Activated T-helper 2 cell treated with anti-CD3 and anti-CD28 coated beads, Interferon-gamma antibody, Interleukin-2, Interleukin-4, amounts not matched to agents 10 μg/mL and 5 μg/mL and 100 μg/mL, durations not matched to agents 14 hours and 24 hours and 36 hours (primary cell): ENCODE measurements around the gene PSMA1. TPM values are rescaled to one million over a fixed set of nuclear protein-coding genes. Genes with fewer than 3 reads are reported as not detected.
A peak's percentile ranks its signal among the peaks of the same experiment; 100 is the strongest.
"Not testable (repeated sequence)": the region's sequence is repeated elsewhere in the genome, so short reads cannot be mapped to it uniquely, and the experiment has no call there.

Experiments
- DNase-seq: peaks from one replicate; pipeline ENCODE4 v3.0.0; 2021; ENCODE audit warnings: low spot score
- H3K27ac Mint-ChIP-seq: one replicate; pipeline ENCODE4 v1.8.0; 2021; ENCODE audit warnings: mixed read lengths
- H3K27me3 Mint-ChIP-seq: one replicate; pipeline ENCODE4 v1.8.0; 2021; ENCODE audit warnings: low read depth, mixed read lengths
- H3K36me3 Mint-ChIP-seq: one replicate; pipeline ENCODE4 v1.8.0; 2021; ENCODE audit warnings: low read depth, mixed read lengths
- H3K4me1 Mint-ChIP-seq: one replicate; pipeline ENCODE4 v1.8.0; 2021; ENCODE audit warnings: low read depth, mixed read lengths
- H3K4me3 Mint-ChIP-seq: one replicate; pipeline ENCODE4 v1.8.0; 2021; ENCODE audit warnings: low read depth, mild to moderate bottlenecking, moderate library complexity, mixed read lengths
- H3K9me3 Mint-ChIP-seq: one replicate; pipeline ENCODE4 v1.8.0; 2021; ENCODE audit warnings: mixed read lengths
- intact Hi-C: fragments of 100-400 bp; cut with micrococcal nuclease; formaldehyde crosslinking; loops from one replicate; pipeline ENCODE4 v1.15.1; 2023
- total RNA-seq: library from RNA; stranded (reverse); gene quantifications from 2 replicates; pipeline ENCODE4 v1.2.3, GENCODE V29; 2022

The PSMA1 gene
- total RNA-seq, result 319 and 329 TPM in 2 replicates

- Mint-ChIP-seq H3K9me3 (no peaks in the 10 kb centered on the region), H3K4me1 (peaks cover 27% of the 10 kb centered on the region), H3K4me3 (peak within 1 kb of the TSS; percentile 90), H3K27ac (peak within 1 kb of the TSS; percentile 89), H3K36me3 (peaks cover 30% of the 10 kb centered on the region), H3K27me3 (no peaks in the 10 kb centered on the region)
- intact Hi-C loops, result loop anchor here (1.0 to 10.0 kb wide), 8 partner anchors 17 to 555 kb away; partner anchors contain the start of genes CALCB and COPB1
- DNase-seq, result peak; percentile 92
Observed at GRCh38 chr11:14519917-14520746, at the start of gene PSMA1. PSMA1 (minus strand) TSS chr11:14520386; CDS start chr11:14520299, 87 bp downstream.

DNA sequence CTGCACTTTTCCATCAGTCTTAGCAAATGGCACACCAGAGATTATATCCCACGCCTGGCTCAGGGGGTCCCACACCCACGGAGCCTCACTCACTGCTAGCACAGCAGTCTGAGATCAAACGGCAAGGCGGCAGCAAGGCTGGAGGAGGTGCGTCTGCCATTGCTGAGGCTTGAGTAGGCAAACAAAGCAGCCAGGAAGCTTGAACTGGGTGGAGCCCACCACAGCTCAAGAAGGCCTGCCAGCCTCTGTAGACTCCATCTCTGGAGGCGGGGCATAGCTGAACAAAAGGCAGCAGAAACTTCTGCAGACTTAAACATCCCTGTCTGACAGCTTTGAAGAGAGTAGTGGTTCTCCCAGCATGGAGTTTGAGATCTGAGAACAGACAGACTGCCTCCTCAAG, 49.3 kb upstream of the PSMA1 start:
- H3K27ac Mint-ChIP-seq, H3K4me3 Mint-ChIP-seq, H3K27me3 Mint-ChIP-seq, intact Hi-C loops: not testable (repeated sequence)
- peak; percentile 23 for DNase-seq
- peaks cover 57% of the 10 kb centered on the region for H3K4me1 Mint-ChIP-seq
- H3K36me3 Mint-ChIP-seq, result peaks cover 95% of the 10 kb centered on the region
- peaks cover 59% of the 10 kb centered on the region for H3K9me3 Mint-ChIP-seq

- peaks cover 55% of the 10 kb centered on the region for H3K4me1 Mint-ChIP-seq
- H3K27ac Mint-ChIP-seq, result peak overlapping the region; percentile 24
- no peak for DNase-seq
- H3K4me3 Mint-ChIP-seq, result no peak overlapping the region
- peaks cover 38% of the 10 kb centered on the region for H3K9me3 Mint-ChIP-seq
- intact Hi-C loops, result no loop called here
- peaks cover 78% of the 10 kb centered on the region for H3K36me3 Mint-ChIP-seq
- no peaks in the 10 kb centered on the region for H3K27me3 Mint-ChIP-seq
Observed at GRCh38 chr11:14567064-14567651, 47.0 kb upstream of the PSMA1 start.

- Mint-ChIP-seq H3K27ac (peak overlapping the region; percentile 24), H3K36me3 (peaks cover 75% of the 10 kb centered on the region), H3K4me1 (peaks cover 58% of the 10 kb centered on the region), H3K9me3 (peaks cover 31% of the 10 kb centered on the region), H3K4me3 (no peak overlapping the region), H3K27me3 (no peaks in the 10 kb centered on the region)
- intact Hi-C loops, result no loop called here
- no peak for DNase-seq
Observed at GRCh38 chr11:14566331-14567063, 46.3 kb upstream of the PSMA1 start.

DNA sequence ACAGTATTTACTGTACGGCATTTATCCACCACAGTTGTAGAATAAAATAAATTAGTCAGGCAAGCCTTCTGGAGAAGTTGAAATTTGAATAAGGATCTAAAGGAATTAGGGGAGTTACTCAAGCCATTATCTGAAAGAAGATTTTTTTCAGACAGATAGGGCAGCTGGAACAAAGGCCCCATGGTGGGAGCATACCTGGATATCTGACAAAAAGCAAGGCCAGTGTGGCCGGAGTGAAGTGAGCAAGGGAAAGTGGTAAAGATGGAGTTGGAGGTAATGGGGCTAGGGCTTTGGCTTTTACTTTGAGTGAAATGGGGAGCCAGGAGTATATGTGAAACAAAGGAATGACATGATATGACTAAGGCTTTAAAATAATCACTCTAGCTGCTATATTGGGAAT, 45.7 kb upstream of the PSMA1 start:
- H3K4me1 Mint-ChIP-seq, result peaks cover 60% of the 10 kb centered on the region
- no peak overlapping the region for H3K27ac Mint-ChIP-seq
- H3K27me3 Mint-ChIP-seq, result no peaks in the 10 kb centered on the region
- intact Hi-C loops, result no loop called here
- H3K4me3 Mint-ChIP-seq, result no peak overlapping the region
- peaks cover 26% of the 10 kb centered on the region for H3K9me3 Mint-ChIP-seq
- DNase-seq, result no peak
- H3K36me3 Mint-ChIP-seq, result peaks cover 72% of the 10 kb centered on the region

- peak overlapping the region; percentile 37 for H3K4me3 Mint-ChIP-seq
- H3K27me3 Mint-ChIP-seq, result no peaks in the 10 kb centered on the region
- H3K36me3 Mint-ChIP-seq, result peaks cover 68% of the 10 kb centered on the region
- no peaks in the 10 kb centered on the region for H3K9me3 Mint-ChIP-seq
- no peak for DNase-seq
- H3K27ac Mint-ChIP-seq, result peak overlapping the region; percentile 64
- peaks cover 47% of the 10 kb centered on the region for H3K4me1 Mint-ChIP-seq
- intact Hi-C loops, result loop anchor here (1.0 kb wide), 1 partner anchor 10 kb away; no protein-coding TSS in a partner anchor
Observed at GRCh38 chr11:14555818-14556217, 35.6 kb upstream of the PSMA1 start.

DNA sequence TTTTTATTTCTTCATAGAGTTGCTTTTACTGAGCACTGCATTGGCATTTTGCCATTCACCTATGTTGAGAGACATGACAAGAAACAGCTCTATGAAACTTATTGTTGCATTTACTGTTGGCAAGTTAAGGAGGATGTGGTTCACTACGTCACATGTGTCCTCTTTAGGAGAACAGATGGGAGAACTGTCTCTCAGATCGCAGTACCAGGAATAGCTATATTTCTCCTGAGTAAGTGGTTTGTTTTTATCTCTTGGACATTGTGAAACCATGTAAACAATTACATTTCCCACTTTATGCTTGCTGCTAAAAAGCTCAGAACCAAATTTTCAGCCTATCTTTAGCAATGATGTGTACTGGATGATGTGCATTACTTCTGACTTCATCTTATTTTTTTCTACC, 34.8 kb upstream of the PSMA1 start:
- intact Hi-C loops, result loop anchor here (1.0 kb wide), 1 partner anchor 9 kb away; no protein-coding TSS in a partner anchor
- no peak for DNase-seq
- peaks cover 47% of the 10 kb centered on the region for H3K4me1 Mint-ChIP-seq
- H3K36me3 Mint-ChIP-seq, result peaks cover 68% of the 10 kb centered on the region
- H3K4me3 Mint-ChIP-seq, result no peak overlapping the region
- peak overlapping the region; percentile 58 for H3K27ac Mint-ChIP-seq
- no peaks in the 10 kb centered on the region for H3K27me3 Mint-ChIP-seq
- no peaks in the 10 kb centered on the region for H3K9me3 Mint-ChIP-seq

- Mint-ChIP-seq H3K4me1 (peaks cover 39% of the 10 kb centered on the region), H3K9me3 (no peaks in the 10 kb centered on the region), H3K27ac (no peak overlapping the region), H3K4me3 (no peak overlapping the region), H3K36me3 (peaks cover 62% of the 10 kb centered on the region), H3K27me3 (no peaks in the 10 kb centered on the region)
- intact Hi-C loops, result no loop called here
- no peak for DNase-seq
Observed at GRCh38 chr11:14552089-14552488, 31.9 kb upstream of the PSMA1 start.

DNA sequence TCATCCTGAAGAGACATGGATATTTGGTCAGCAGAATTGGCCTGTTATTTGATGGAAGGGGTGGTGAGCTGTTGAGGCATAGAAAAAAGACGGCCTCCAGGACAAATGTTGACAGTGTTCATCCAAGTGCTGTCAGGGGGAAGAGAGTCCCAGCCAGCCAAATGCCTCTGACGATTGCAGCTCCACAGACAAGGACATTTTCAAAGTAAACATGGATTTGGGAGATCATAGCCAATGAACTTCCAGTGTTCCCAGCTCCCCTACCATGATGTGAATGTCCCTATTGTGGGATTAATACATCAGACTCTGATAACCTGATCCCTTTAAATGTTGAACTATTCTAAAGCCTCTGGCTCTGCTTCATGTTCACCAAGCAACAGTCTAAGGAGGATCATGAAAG, 31.2 kb upstream of the PSMA1 start:
- no peak overlapping the region for H3K4me3 Mint-ChIP-seq
- intact Hi-C loops, result no loop called here

DNA sequence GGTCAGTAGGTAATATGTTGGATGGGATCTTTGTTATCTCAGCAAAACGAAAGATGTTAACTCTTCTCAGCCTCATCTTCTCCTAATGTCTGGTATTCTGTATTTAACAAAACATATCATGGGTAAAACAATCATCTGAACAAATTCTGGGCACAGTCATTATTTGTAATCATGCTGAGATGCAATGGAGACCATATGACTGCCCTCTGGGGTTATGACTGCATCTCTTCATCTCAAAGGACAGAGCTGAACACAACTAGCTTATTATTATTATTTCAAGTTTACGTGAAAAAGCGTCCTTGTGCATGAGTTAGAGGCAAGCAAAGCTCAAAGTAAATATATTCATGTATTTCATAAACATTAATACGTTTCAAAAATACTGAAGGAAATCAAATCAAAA, 29.7 kb upstream of the PSMA1 start:
- H3K4me1 Mint-ChIP-seq, result peaks cover 37% of the 10 kb centered on the region
- intact Hi-C loops, result no loop called here
- no peak overlapping the region for H3K27ac Mint-ChIP-seq

More for the DNA sequence above, 31.2 kb upstream of the PSMA1 start:
- Mint-ChIP-seq H3K36me3 (peaks cover 60% of the 10 kb centered on the region), H3K9me3 (no peaks in the 10 kb centered on the region), H3K27me3 (no peaks in the 10 kb centered on the region), H3K27ac (no peak overlapping the region), H3K4me1 (peaks cover 38% of the 10 kb centered on the region)
- no peak for DNase-seq

GRCh38 chr11:14547440-14547839, 27.3 kb upstream of the PSMA1 start:
- Mint-ChIP-seq H3K9me3 (peaks cover 4% of the 10 kb centered on the region), H3K36me3 (peaks cover 50% of the 10 kb centered on the region), H3K27me3 (no peaks in the 10 kb centered on the region), H3K4me3 (no peak overlapping the region), H3K4me1 (peaks cover 30% of the 10 kb centered on the region), H3K27ac (no peak overlapping the region)
- DNase-seq, result no peak
- intact Hi-C loops, result no loop called here

More for the DNA sequence above, 29.7 kb upstream of the PSMA1 start:
- no peak for DNase-seq
- Mint-ChIP-seq H3K4me3 (no peak overlapping the region), H3K36me3 (peaks cover 61% of the 10 kb centered on the region), H3K27me3 (no peaks in the 10 kb centered on the region), H3K9me3 (peaks cover under 1% of the 10 kb centered on the region)

- Mint-ChIP-seq H3K4me1 (peaks cover 29% of the 10 kb centered on the region), H3K36me3 (peaks cover 48% of the 10 kb centered on the region), H3K27ac (peak overlapping the region; percentile 14), H3K9me3 (peaks cover 4% of the 10 kb centered on the region), H3K4me3 (no peak overlapping the region), H3K27me3 (no peaks in the 10 kb centered on the region)
- no peak for DNase-seq
- intact Hi-C loops, result loop anchor here (1.0 kb wide), 1 partner anchor 9 kb away; no protein-coding TSS in a partner anchor
Observed at GRCh38 chr11:14546672-14547071, 26.5 kb upstream of the PSMA1 start.
